HepG2 (cell line): Measurements from ENCODE around the gene SGPP1. TPM values are rescaled to one million over a fixed set of nuclear protein-coding genes. Genes with fewer than 3 reads are reported as not detected.

Experiments
- ARID4A ChIP-seq: sonication (generic); formaldehyde crosslinking; IDR thresholded peaks from 2 replicates; pipeline ENCODE4 v1.5.0; 2020; ENCODE audit warnings: mild to moderate bottlenecking, missing genetic modification reagents, borderline replicate concordance
- CREB1 ChIP-seq, 2 experiments: fragments of 450-650 bp in 1 of 2; IDR thresholded peaks; 2 replicates each; pipeline ENCODE4 v1.6.1; 2016 to 2017; ENCODE audit warnings: control low read depth in 1 of 2, mild to moderate bottlenecking in 1 of 2, missing compliant biosample characterization in 1 of 2, missing genetic modification characterization in 1 of 2
- ELF4 ChIP-seq: sonication (generic); formaldehyde crosslinking; IDR thresholded peaks from 2 replicates; pipeline ENCODE4 v1.5.0; 2020; ENCODE audit warnings: missing genetic modification reagents, mild to moderate bottlenecking, moderate library complexity, borderline replicate concordance
- FOXK1 ChIP-seq: sonication (generic); formaldehyde crosslinking; IDR thresholded peaks from 2 replicates; pipeline ENCODE4 v1.4.0; 2020; ENCODE audit warnings: low read depth, missing genetic modification reagents, borderline replicate concordance
- GABPA ChIP-seq, 2 experiments: IDR thresholded peaks; 2 replicates each; pipeline ENCODE4 v1.6.1; 2011 to 2016; ENCODE audit warnings: low read depth in 2 of 2, low read length in 1 of 2, missing biosample characterization in 1 of 2, missing genetic modification characterization in 1 of 2
- HOXA5 ChIP-seq: sonication (generic); formaldehyde crosslinking; IDR thresholded peaks from 2 replicates; pipeline ENCODE4 v1.4.0; 2020; ENCODE audit warnings: missing genetic modification reagents
- JUN ChIP-seq: sonication (generic); formaldehyde crosslinking; IDR thresholded peaks from 2 replicates; pipeline ENCODE4 v1.4.0; 2020; ENCODE audit warnings: mild to moderate bottlenecking, missing genetic modification reagents
- KAT8 ChIP-seq: IDR thresholded peaks from 2 replicates; pipeline ENCODE4 v1.6.1; 2016; ENCODE audit warnings: missing genetic modification reagents, missing compliant biosample characterization
- MTF1 ChIP-seq: sonication (generic); formaldehyde crosslinking; IDR thresholded peaks from 2 replicates; pipeline ENCODE4 v1.5.0; 2020; ENCODE audit warnings: missing genetic modification reagents
- NCOR1 ChIP-seq: fragments of 200-600 bp; sonication (generic); IDR thresholded peaks from 2 replicates; pipeline ENCODE4 v1.7.0; 2017; ENCODE audit warnings: antibody characterized with exemption, low read length, borderline replicate concordance
- POLR2G ChIP-seq: fragments of 200-400 bp; formaldehyde crosslinking; IDR thresholded peaks from 2 replicates; pipeline ENCODE4 v1.6.1; 2018; ENCODE audit warnings: mild to moderate bottlenecking, low read depth, low read length, moderate library complexity
- SAP130 ChIP-seq: IDR thresholded peaks from 2 replicates; pipeline ENCODE4 v1.6.1; 2016; ENCODE audit warnings: low read depth
- SNAI1 ChIP-seq: sonication (generic); formaldehyde crosslinking; IDR thresholded peaks from 2 replicates; pipeline ENCODE4 v1.5.0; 2020; ENCODE audit warnings: mild to moderate bottlenecking, missing genetic modification reagents, borderline replicate concordance
- SRSF9 ChIP-seq: fragments of 200-400 bp; formaldehyde crosslinking; IDR thresholded peaks from 2 replicates; pipeline ENCODE4 v1.6.1; 2018; ENCODE audit warnings: borderline replicate concordance, mild to moderate bottlenecking, low read depth, low read length; ENCODE audit not compliant: insufficient read depth, poor library complexity, severe bottlenecking
- STAT6 ChIP-seq: sonication (generic); formaldehyde crosslinking; IDR thresholded peaks from 2 replicates; pipeline ENCODE4 v1.4.0; 2020; ENCODE audit warnings: missing genetic modification reagents, mild to moderate bottlenecking, borderline replicate concordance
- U2AF2 ChIP-seq: fragments of 200-400 bp; formaldehyde crosslinking; IDR thresholded peaks from 2 replicates; pipeline ENCODE4 v1.6.1; 2017; ENCODE audit warnings: low read depth, mild to moderate bottlenecking, low read length
- ZFX ChIP-seq: sonication (generic); formaldehyde crosslinking; IDR thresholded peaks from 2 replicates; pipeline ENCODE4 v1.4.0; 2020; ENCODE audit warnings: mild to moderate bottlenecking, low read depth, missing genetic modification reagents, moderate library complexity
- ZNF547 ChIP-seq: sonication (generic); formaldehyde crosslinking; IDR thresholded peaks from 2 replicates; pipeline ENCODE4 v1.5.1; 2020; ENCODE audit warnings: mild to moderate bottlenecking, missing genetic modification reagents
- polyA plus RNA-seq, 8 experiments: library from polyadenylated mRNA; depleted of rRNA in 3 of 8; stranded (reverse) in 7 of 8; unstranded in 1 of 8; fragments of >200 nt; fragmentation: Illumina TruSeq in 4 of 8; extraction: Trizol in 4 of 8; gene quantifications; 2 replicates each; pipeline versions ENCODE4 v1.2.1 to v1.2.3, GENCODE V29; 2011 to 2016; ENCODE audit warnings: low read depth in 4 of 8, missing spikeins in 1 of 8, mixed read lengths in 1 of 8; ENCODE audit not compliant: insufficient read depth in 1 of 8
- total RNA-seq, 5 experiments: library from RNA; depleted of rRNA; stranded (reverse); fragments of >200 nt; fragmentation: Illumina TruSeq; extraction: Trizol; gene quantifications; 2 replicates each; pipeline ENCODE4 v1.2.3, GENCODE V29; 2016; ENCODE audit warnings: low read depth in 1 of 5
- TF ChIP-seq, protein P1 (sequence below): IDR thresholded peaks from 2 replicates; pipeline ENCODE4 v1.6.1; 2016; ENCODE audit warnings: missing compliant biosample characterization, missing genetic modification reagents, borderline replicate concordance

The SGPP1 gene
- total and polyA plus RNA-seq, 2 of the 13 experiments (the other 11 are each of a cell fraction or from before 2014, with no cell fraction given) = 6.4 to 6.8 TPM

- TF ChIP-seq, protein P1, sequence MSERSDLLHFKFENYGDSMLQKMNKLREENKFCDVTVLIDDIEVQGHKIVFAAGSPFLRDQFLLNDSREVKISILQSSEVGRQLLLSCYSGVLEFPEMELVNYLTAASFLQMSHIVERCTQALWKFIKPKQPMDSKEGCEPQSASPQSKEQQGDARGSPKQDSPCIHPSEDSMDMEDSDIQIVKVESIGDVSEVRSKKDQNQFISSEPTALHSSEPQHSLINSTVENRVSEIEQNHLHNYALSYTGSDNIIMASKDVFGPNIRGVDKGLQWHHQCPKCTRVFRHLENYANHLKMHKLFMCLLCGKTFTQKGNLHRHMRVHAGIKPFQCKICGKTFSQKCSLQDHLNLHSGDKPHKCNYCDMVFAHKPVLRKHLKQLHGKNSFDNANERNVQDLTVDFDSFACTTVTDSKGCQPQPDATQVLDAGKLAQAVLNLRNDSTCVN (CRISPR knock-in tag) = no peak
- no peak for TF ChIP-seq ZNF547 (CRISPR knock-in tag)
- peak; percentile 75 for TF ChIP-seq SAP130 (CRISPR knock-in tag)
- no peak for TF ChIP-seq U2AF2
- no peak for TF ChIP-seq JUN (CRISPR knock-in tag)
- no peak; the same call in 1 of the 2 replicates for TF ChIP-seq HOXA5 (CRISPR knock-in tag)
- 0 out of 2 replicates have a peak, but pooled peaks have one; percentile 0 for TF ChIP-seq ELF4 (CRISPR knock-in tag)
- TF ChIP-seq STAT6 (CRISPR knock-in tag) = 0 out of 2 replicates have a peak, but pooled peaks have one; percentile 17
- 0 out of 2 replicates have a peak, but pooled peaks have one; percentile 18 for TF ChIP-seq ZFX (CRISPR knock-in tag)
- TF ChIP-seq CREB1 (IDR thresholded peaks at IDR 0.05) = no peak
- peak; percentile 90 for TF ChIP-seq CREB1 (CRISPR knock-in tag; IDR thresholded peaks at IDR 0.05)
- no peak for TF ChIP-seq GABPA (IDR thresholded peaks at IDR 0.05; ENCODE audit: low read depth, low read length)
- peak; percentile 84 for TF ChIP-seq GABPA (CRISPR knock-in tag; IDR thresholded peaks at IDR 0.05; ENCODE audit: low read depth)
- peak; percentile 73; the same call in 1 of the 2 replicates for TF ChIP-seq KAT8 (CRISPR knock-in tag)
- no peak for TF ChIP-seq NCOR1
- no peak for TF ChIP-seq POLR2G
- no peak for TF ChIP-seq MTF1 (CRISPR knock-in tag)
- TF ChIP-seq SRSF9 = no peak
- no peak for TF ChIP-seq ARID4A (CRISPR knock-in tag)
- TF ChIP-seq FOXK1 (CRISPR knock-in tag) = peak; percentile 10; the same call in 1 of the 2 replicates
- no peak for TF ChIP-seq SNAI1 (CRISPR knock-in tag)
Observed at GRCh38 chr14:63642229-63642611, 85.6 kb downstream of the SGPP1 start (continued).
